Panc1 (cell line): ENCODE data around the gene KTI12. TPM values are rescaled to one million over a fixed set of nuclear protein-coding genes. Genes with fewer than 3 reads are reported as not detected.

Source experiments
- ATAC-seq: fragments of 200-7000 bp; cut with Tn5 transposase; 2 replicates; pipeline ENCODE4 v1.9.1; 2020; ENCODE audit warnings: mild to moderate bottlenecking, moderate library complexity
- BruUV-seq: library from RNA; stranded (reverse); fragments of 400-500 nt; replicated peaks from 2 replicates; lab custom pipeline; 2021; lab: Mats Ljungman, UMichigan
- CTCF ChIA-PET: fragments of 300-600 bp; sonication (Branson Sonifier 250); formaldehyde crosslinking; loops from one replicate; lab custom pipeline; 2022; ENCODE audit warnings: antibody characterized with exemption; lab: Charles Lee
- POLR2A ChIA-PET: fragments of 300-600 bp; sonication (Branson Sonifier 250); formaldehyde crosslinking; loops from one replicate; lab custom pipeline; 2022; ENCODE audit warnings: antibody characterized with exemption; lab: Charles Lee
- DNase-seq: peaks from one replicate; pipeline ENCODE4 v3.0.0-alpha.2; 2010; ENCODE audit warnings: low read depth, low spot score
- H3K27ac ChIP-seq: 2 replicates; pipeline ENCODE4 v1.5.1; 2011; ENCODE audit warnings: mild to moderate bottlenecking, low read length, inconsistent platforms
- H3K27me3 ChIP-seq: fragments of 200-500 bp; sonication (Bioruptor generic); 2 replicates; pipeline ENCODE4 v1.6.0; 2014; ENCODE audit warnings: low read length, inconsistent platforms; ENCODE audit not compliant: control insufficient read depth, insufficient read depth
- H3K36me3 ChIP-seq: fragments of 200-500 bp; sonication (Bioruptor generic); 2 replicates; pipeline ENCODE4 v1.5.1; 2014; ENCODE audit warnings: inconsistent platforms, mild to moderate bottlenecking, low read length, moderate library complexity; ENCODE audit not compliant: control insufficient read depth, insufficient read depth
- H3K4me1 ChIP-seq: 2 replicates; pipeline ENCODE4 v1.5.1; 2011; ENCODE audit warnings: inconsistent platforms, mild to moderate bottlenecking, low read length, moderate library complexity; ENCODE audit not compliant: control insufficient read depth, insufficient read depth
- H3K4me3 ChIP-seq, 2 experiments: 2 replicates each; pipeline ENCODE4 v1.5.1; 2011 to 2012; ENCODE audit warnings: low read depth in 2 of 2, low read length in 2 of 2, mild to moderate bottlenecking in 2 of 2, inconsistent platforms in 1 of 2, moderate library complexity in 1 of 2
- H3K9me3 ChIP-seq: fragments of 200-500 bp; sonication (Bioruptor generic); 2 replicates; pipeline ENCODE4 v1.5.1; 2014; ENCODE audit warnings: low read depth, mild to moderate bottlenecking, inconsistent platforms, low read length, moderate library complexity; ENCODE audit not compliant: control insufficient read depth, insufficient read depth
- POLR2AphosphoS5 ChIP-seq: IDR thresholded peaks from 2 replicates; pipeline ENCODE4 v1.6.1; 2012; ENCODE audit warnings: mild to moderate bottlenecking, low read depth, low read length, moderate library complexity
- SIN3A ChIP-seq: IDR thresholded peaks from 2 replicates; pipeline ENCODE4 v1.6.1; 2012; ENCODE audit warnings: low read depth, mild to moderate bottlenecking, low read length, moderate library complexity, borderline replicate concordance; ENCODE audit not compliant: insufficient read depth
- TCF7L2 ChIP-seq: IDR thresholded peaks from 2 replicates; pipeline ENCODE4 v1.6.1; 2011; ENCODE audit warnings: mild to moderate bottlenecking, low read depth, low read length, inconsistent platforms
- in situ Hi-C: cut with HindIII; loops from 2 replicates; pipeline ENCODE4 v1.10.0; 2016; ENCODE audit warnings: low sequenced_read_pairs, low pct_unique_long_range_greater_than_20kb
- intact Hi-C: fragments of 100-400 bp; cut with micrococcal nuclease; formaldehyde crosslinking; loops from one replicate; pipeline ENCODE4 v1.10.0; 2022; ENCODE audit not compliant: unreplicated experiment
- total RNA-seq: library from RNA; stranded (reverse); gene quantifications from one replicate; pipeline ENCODE4 v1.2.1, GENCODE V29; 2021; ENCODE audit not compliant: unreplicated experiment
- TF ChIP-seq, protein P1 (sequence below): fragments of 450-650 bp; IDR thresholded peaks from 2 replicates; pipeline ENCODE4 v1.5.1; 2017; ENCODE audit warnings: mild to moderate bottlenecking
- TF ChIP-seq, protein P2 (sequence below), 2 experiments: IDR thresholded peaks; 2 replicates each; pipeline ENCODE4 v1.6.1; 2011 to 2012; ENCODE audit warnings: low read depth in 2 of 2, control low read depth in 1 of 2, low read length in 1 of 2, mild to moderate bottlenecking in 1 of 2, moderate library complexity in 1 of 2; ENCODE audit not compliant: insufficient read depth in 1 of 2

Gene KTI12
- total RNA-seq, 1 experiment from 2014 or later, result 13.1 TPM

DNA sequence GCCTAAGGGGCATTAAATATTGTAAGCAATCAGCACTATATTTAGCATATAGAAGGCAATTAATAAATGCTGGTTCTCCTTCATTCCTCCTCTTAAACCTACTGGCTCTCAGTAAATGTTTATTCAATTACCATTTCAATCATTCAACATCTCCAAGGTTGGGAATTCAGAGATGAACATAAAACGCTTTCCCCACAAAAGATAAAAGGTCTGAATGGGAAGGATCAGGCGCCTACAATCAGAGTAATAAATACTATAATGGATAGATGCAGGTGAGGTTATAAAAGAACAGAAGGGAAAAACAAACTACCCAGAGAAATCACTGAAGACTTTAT is 407 bp upstream of the KTI12 start:
- CTCF ChIA-PET, result no interaction called here
- TF ChIP-seq TCF7L2, result no peak
- TF ChIP-seq, protein P1, sequence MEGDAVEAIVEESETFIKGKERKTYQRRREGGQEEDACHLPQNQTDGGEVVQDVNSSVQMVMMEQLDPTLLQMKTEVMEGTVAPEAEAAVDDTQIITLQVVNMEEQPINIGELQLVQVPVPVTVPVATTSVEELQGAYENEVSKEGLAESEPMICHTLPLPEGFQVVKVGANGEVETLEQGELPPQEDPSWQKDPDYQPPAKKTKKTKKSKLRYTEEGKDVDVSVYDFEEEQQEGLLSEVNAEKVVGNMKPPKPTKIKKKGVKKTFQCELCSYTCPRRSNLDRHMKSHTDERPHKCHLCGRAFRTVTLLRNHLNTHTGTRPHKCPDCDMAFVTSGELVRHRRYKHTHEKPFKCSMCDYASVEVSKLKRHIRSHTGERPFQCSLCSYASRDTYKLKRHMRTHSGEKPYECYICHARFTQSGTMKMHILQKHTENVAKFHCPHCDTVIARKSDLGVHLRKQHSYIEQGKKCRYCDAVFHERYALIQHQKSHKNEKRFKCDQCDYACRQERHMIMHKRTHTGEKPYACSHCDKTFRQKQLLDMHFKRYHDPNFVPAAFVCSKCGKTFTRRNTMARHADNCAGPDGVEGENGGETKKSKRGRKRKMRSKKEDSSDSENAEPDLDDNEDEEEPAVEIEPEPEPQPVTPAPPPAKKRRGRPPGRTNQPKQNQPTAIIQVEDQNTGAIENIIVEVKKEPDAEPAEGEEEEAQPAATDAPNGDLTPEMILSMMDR, result no peak
- no peak for TF ChIP-seq POLR2AphosphoS5
- TF ChIP-seq, protein P2, sequence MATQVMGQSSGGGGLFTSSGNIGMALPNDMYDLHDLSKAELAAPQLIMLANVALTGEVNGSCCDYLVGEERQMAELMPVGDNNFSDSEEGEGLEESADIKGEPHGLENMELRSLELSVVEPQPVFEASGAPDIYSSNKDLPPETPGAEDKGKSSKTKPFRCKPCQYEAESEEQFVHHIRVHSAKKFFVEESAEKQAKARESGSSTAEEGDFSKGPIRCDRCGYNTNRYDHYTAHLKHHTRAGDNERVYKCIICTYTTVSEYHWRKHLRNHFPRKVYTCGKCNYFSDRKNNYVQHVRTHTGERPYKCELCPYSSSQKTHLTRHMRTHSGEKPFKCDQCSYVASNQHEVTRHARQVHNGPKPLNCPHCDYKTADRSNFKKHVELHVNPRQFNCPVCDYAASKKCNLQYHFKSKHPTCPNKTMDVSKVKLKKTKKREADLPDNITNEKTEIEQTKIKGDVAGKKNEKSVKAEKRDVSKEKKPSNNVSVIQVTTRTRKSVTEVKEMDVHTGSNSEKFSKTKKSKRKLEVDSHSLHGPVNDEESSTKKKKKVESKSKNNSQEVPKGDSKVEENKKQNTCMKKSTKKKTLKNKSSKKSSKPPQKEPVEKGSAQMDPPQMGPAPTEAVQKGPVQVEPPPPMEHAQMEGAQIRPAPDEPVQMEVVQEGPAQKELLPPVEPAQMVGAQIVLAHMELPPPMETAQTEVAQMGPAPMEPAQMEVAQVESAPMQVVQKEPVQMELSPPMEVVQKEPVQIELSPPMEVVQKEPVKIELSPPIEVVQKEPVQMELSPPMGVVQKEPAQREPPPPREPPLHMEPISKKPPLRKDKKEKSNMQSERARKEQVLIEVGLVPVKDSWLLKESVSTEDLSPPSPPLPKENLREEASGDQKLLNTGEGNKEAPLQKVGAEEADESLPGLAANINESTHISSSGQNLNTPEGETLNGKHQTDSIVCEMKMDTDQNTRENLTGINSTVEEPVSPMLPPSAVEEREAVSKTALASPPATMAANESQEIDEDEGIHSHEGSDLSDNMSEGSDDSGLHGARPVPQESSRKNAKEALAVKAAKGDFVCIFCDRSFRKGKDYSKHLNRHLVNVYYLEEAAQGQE (IDR thresholded peaks at IDR 0.05; ENCODE audit: insufficient read depth in 1 of 2, low read depth in 2 of 2, low read length in 1 of 2), result no peak
- no peak for TF ChIP-seq SIN3A
- Histone ChIP-seq H3K27ac (peak overlapping the region; percentile 87), H3K36me3 (no peaks in the 10 kb centered on the region; the same call in 1 of the 2 replicates), H3K4me3 (peak overlapping the region; percentile 73 to 92), H3K4me1 (peaks cover 12% of the 10 kb centered on the region), H3K9me3 (no peaks in the 10 kb centered on the region), H3K27me3 (no peaks in the 10 kb centered on the region)
- no TSS peak for BruUV-seq
- intact Hi-C loops (no loop called here), in situ Hi-C loops (no loop called here)
- DNase-seq (no peak), ATAC-seq (no peak)
- POLR2A ChIA-PET, result interaction anchor here (0.7 kb wide), 1 partner anchor 17 kb away, joined by 3 read pairs; no protein-coding TSS in a partner anchor

DNA sequence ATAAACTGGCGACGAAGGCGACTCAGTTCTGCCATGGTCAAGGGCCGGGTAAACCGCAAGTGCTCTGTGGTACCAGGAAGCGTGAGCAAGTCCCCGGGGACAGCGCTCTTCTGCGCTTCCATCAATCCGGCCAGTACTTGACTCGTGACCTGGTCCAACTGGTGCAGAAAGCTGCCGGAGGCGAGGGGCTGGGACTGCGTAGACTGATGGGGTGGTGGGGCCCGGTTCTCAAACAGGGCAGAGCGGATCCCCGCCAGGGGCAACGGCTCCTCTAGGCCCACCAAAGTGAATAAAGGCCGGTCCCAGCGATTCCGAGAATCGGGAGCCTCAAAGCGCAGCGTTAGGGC is 852 bp downstream of the KTI12 start:
- TF ChIP-seq, protein P1, result no peak
- TF ChIP-seq TCF7L2, result no peak
- no peak for TF ChIP-seq SIN3A
- TF ChIP-seq, protein P2 (IDR thresholded peaks at IDR 0.05; ENCODE audit: insufficient read depth in 1 of 2, low read depth in 2 of 2, low read length in 1 of 2), result no peak
- no peaks in the 10 kb centered on the region for H3K27me3 ChIP-seq
- H3K9me3 ChIP-seq, result no peaks in the 10 kb centered on the region
- H3K36me3 ChIP-seq, result no peaks in the 10 kb centered on the region; the same call in 1 of the 2 replicates
- peak overlapping the region; percentile 87 for H3K27ac ChIP-seq
- in situ Hi-C loops (no loop called here), intact Hi-C loops (no loop called here)
- DNase-seq (no peak), ATAC-seq (peak; percentile 63)
- ChIA-PET POLR2A (no interaction called here), CTCF (no interaction called here)
- BruUV-seq, result no TSS peak
- H3K4me3 ChIP-seq, result peak overlapping the region; percentile 73 to 92
- H3K4me1 ChIP-seq, result peaks cover 12% of the 10 kb centered on the region
